GM12878 (cell line): ENCODE results near the gene NKIRAS2.

Source experiments
- ATF3 ChIP-seq: IDR thresholded peaks from 2 replicates; pipeline ENCODE4 v1.6.1; 2011; ENCODE audit warnings: low read depth, mild to moderate bottlenecking, low read length, moderate library complexity, borderline replicate concordance; ENCODE audit errors: extremely low read depth
- CTCF ChIP-seq, 3 experiments: IDR thresholded peaks in 2 of 3; conservative IDR thresholded peaks in 1 of 3; 2 replicates each; pipeline ENCODE4 v1.5.1; 2011; ENCODE audit warnings: low read depth in 3 of 3, low read length in 3 of 3, mild to moderate bottlenecking in 3 of 3, control low read depth in 2 of 3, moderate library complexity in 2 of 3, inconsistent platforms in 1 of 3, mixed read lengths in 1 of 3; ENCODE audit not compliant: control insufficient read depth in 2 of 3, insufficient read depth in 1 of 3; ENCODE audit errors: extremely low read depth in 1 of 3
- EGR1 ChIP-seq, 2 experiments: IDR thresholded peaks; 1 replicate in 1 of 2; 2 replicates in 1 of 2; pipeline ENCODE4 v1.6.1; 2011 to 2012; ENCODE audit warnings: low read depth in 2 of 2, low read length in 2 of 2, borderline replicate concordance in 1 of 2, mild to moderate bottlenecking in 1 of 2, moderate library complexity in 1 of 2
- HDAC2 ChIP-seq: fragments of 200-600 bp; sonication (generic); IDR thresholded peaks from 2 replicates; pipeline ENCODE4 v1.6.1; 2017
- MYC ChIP-seq: IDR thresholded peaks from 2 replicates; pipeline ENCODE4 v1.6.1; 2011; ENCODE audit warnings: mild to moderate bottlenecking, low read length, moderate library complexity, inconsistent platforms; ENCODE audit not compliant: insufficient read depth, insufficient replicate concordance, insufficient read length, severe bottlenecking
- NFYB ChIP-seq: IDR thresholded peaks from 2 replicates; pipeline ENCODE4 v1.6.1; 2011; ENCODE audit warnings: low read depth, mild to moderate bottlenecking, low read length, improper control_type of control experiment, moderate library complexity; ENCODE audit not compliant: insufficient read depth
- POLR2A ChIP-seq: IDR thresholded peaks from 2 replicates; pipeline ENCODE4 v1.6.1; 2011; ENCODE audit warnings: low read depth, mild to moderate bottlenecking, low read length
- SMC3 ChIP-seq: IDR thresholded peaks from 2 replicates; pipeline ENCODE4 v1.6.1; 2011; ENCODE audit warnings: low read length, improper control_type of control experiment, borderline replicate concordance
- TAF1 ChIP-seq: IDR thresholded peaks from 2 replicates; pipeline ENCODE4 v1.6.1; 2011; ENCODE audit warnings: mild to moderate bottlenecking, low read depth, low read length, borderline replicate concordance
- YY1 ChIP-seq: IDR thresholded peaks from 2 replicates; pipeline ENCODE4 v1.6.1; 2011; ENCODE audit warnings: low read depth, mild to moderate bottlenecking, low read length

- TF ChIP-seq TAF1, result no peak
- TF ChIP-seq CTCF (IDR thresholded peaks at IDR 0.05 in 2 of 3, conservative IDR thresholded peaks at IDR 0.05 in 1 of 3; ENCODE audit: control insufficient read depth in 2 of 3, extremely low read depth in 1 of 3, insufficient read depth in 1 of 3, low read depth in 3 of 3, low read length in 3 of 3), result no peak
- TF ChIP-seq NFYB, result no peak
- no peak for TF ChIP-seq HDAC2
- no peak for TF ChIP-seq EGR1 (IDR thresholded peaks at IDR 0.05; ENCODE audit: borderline replicate concordance in 1 of 2, low read depth in 2 of 2, low read length in 2 of 2)
- no peak for TF ChIP-seq MYC
- no peak for TF ChIP-seq ATF3
- no peak for TF ChIP-seq YY1
- TF ChIP-seq SMC3, result no peak
- 0 out of 2 replicates have a peak, but pooled peaks have one; percentile 39 for TF ChIP-seq POLR2A
Measured at GRCh38 chr17:41977991-41978390, 41.9 kb upstream of the NKIRAS2 start.
